H1 (cell line): ENCODE data around the gene ELMO1. TPM values are rescaled to one million over a fixed set of nuclear protein-coding genes. Genes with fewer than 3 reads are reported as not detected.

Experiments used
- CHD7 ChIP-seq: fragments of 300-600 bp; sonication (generic); IDR thresholded peaks from 2 replicates; pipeline ENCODE4 v1.7.1; 2012; ENCODE audit warnings: low read length, moderate library complexity, mild to moderate bottlenecking, inconsistent platforms; ENCODE audit not compliant: insufficient replicate concordance
- EZH2 ChIP-seq: fragments of 200-600 bp; sonication (generic); IDR thresholded peaks from 2 replicates; pipeline ENCODE4 v1.7.1; 2012; ENCODE audit warnings: low read depth, mild to moderate bottlenecking, moderate library complexity, low read length, inconsistent platforms; ENCODE audit not compliant: severe bottlenecking
- RFX5 ChIP-seq: IDR thresholded peaks from 2 replicates; pipeline ENCODE4 v1.6.1; 2011; ENCODE audit warnings: low read depth, low read length, improper control_type of control experiment, borderline replicate concordance
- polyA plus RNA-seq, 7 experiments: library from polyadenylated mRNA; depleted of rRNA in 3 of 7; stranded (reverse) in 5 of 7; unstranded in 2 of 7; fragments of >200 nt in 5 of 7; fragments of 200-250 nt in 2 of 7; gene quantifications; 1 replicate in 5 of 7; 2 replicates in 1 of 7; 4 replicates in 1 of 7; pipeline versions ENCODE4 v1.2.1 to v1.2.3, GENCODE V29; 2011 to 2013; ENCODE audit warnings: missing spikeins in 2 of 7, mixed read lengths in 2 of 7
- total RNA-seq: library from RNA; stranded (reverse); fragmentation: NEBNext Ultra II Directional; extraction: Animal tissue kit (Norgen Biotek cat#: 25700); gene quantifications from 2 replicates; pipeline ENCODE4 v1.2.1, GENCODE V29; 2021

ELMO1 gene
- total and polyA plus RNA-seq, 2 of the 8 experiments (the other 6 are each of a cell fraction or from before 2014, with no cell fraction given): 18.4 to 21.0 TPM

GRCh38 chr7:37097983-37098382 is 350.7 kb downstream of the ELMO1 start (continued):
- no peak for TF ChIP-seq CHD7
- no peak for TF ChIP-seq RFX5
- TF ChIP-seq EZH2: no peak
- TF ChIP-seq, all 59 proteins: peak for 0
